ENCODE measurements around the gene PLP2. TPM values are rescaled to one million over a fixed set of nuclear protein-coding genes. Genes with fewer than 3 reads are reported as not detected.
A peak's percentile ranks its signal among the peaks of the same experiment; 100 is the strongest.
"Not testable (repeated sequence)": the region's sequence is repeated elsewhere in the genome, so short reads cannot be mapped to it uniquely, and the experiment has no call there.

Gene PLP2
- total and polyA plus RNA-seq, 7 experiments from 2014 or later: 64.2 to 132 (median 98.5) TPM

DNA sequence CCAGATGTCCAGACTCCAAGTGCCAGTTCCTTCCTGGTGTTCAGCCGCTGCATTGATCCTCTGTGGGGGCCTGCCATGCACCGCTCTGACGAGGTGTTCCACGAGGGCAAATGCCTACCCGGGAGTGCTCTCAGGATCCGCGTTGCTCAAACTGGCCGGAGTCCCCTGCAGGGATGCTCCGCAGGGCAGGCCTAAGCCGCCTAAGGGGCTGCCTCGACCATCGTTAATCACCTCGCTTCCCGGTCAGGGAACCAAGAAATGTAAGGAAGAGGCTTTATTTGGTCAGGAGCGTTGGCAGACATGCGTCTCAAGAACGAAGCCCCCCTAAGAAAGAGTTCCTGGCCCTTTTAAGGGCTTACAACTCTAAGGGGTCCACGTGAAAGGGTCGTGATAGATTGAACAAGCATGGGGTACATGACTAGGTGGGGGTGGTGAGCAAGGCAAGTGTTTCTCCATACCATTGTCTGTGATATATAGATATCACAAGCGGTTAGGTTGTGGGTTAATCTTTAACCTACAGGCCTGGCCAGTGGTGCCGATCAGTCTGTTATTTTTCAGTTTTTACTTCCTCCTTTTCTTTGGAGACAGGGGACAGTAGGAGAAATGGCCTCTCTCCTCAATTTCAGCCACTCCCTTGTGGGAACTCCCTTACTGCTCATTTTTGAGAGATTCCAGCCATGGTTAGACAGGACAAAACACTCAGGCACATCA, 23.2 kb upstream of the PLP2 start:
- H3K27me3 Mint-ChIP-seq; H3K9me3 Mint-ChIP-seq; intact Hi-C loops (cut with micrococcal nuclease); H3K4me3 Mint-ChIP-seq; ATAC-seq; H3K36me3 Mint-ChIP-seq; POLR2A ChIA-PET; H3K27ac Mint-ChIP-seq; CTCF ChIA-PET; H3K27ac ChIP-seq (ENCODE audit: low read depth, low read length); H3K4me1 ChIP-seq (ENCODE audit: control insufficient read depth in 2 of 2, insufficient read depth in 2 of 2, low read length in 2 of 2); H3K4me1 Mint-ChIP-seq; H3K9me3 ChIP-seq (ENCODE audit: control insufficient read depth in 2 of 3, low read length in 3 of 3); H3K27me3 ChIP-seq (ENCODE audit: control insufficient read depth in 2 of 2, insufficient read depth in 2 of 2, low read length in 2 of 2); H3K36me3 ChIP-seq (ENCODE audit: control insufficient read depth in 2 of 3, insufficient read depth in 3 of 3, low read length in 3 of 3); H3K4me3 ChIP-seq (ENCODE audit: low read length); DNase-seq: not testable (repeated sequence)

DNA sequence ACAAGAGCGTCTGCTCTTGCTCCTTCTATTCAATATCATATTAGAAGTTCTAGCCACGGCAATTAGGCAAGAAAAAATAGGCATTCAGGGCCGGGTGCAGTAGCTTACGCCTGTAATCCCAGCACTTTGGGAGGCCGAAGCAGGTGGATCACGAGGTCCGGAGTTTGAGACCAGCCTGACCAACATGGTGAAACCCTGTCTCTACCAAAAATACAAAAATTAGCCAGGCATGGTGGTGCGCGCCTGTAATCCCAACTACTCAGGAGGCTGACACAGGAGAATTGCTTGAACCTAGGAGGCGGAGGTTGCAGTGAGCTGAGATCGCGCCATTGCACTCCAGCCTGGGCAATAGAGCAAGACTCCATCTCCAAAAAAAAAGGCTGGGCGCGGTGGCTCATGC, 22.4 kb upstream of the PLP2 start:
- intact Hi-C loops (cut with micrococcal nuclease); H3K9me3 ChIP-seq (ENCODE audit: control insufficient read depth in 2 of 3, low read length in 3 of 3); H3K36me3 ChIP-seq (ENCODE audit: control insufficient read depth in 2 of 3, insufficient read depth in 3 of 3, low read length in 3 of 3); DNase-seq; H3K9me3 Mint-ChIP-seq; CTCF ChIA-PET; H3K27ac ChIP-seq (ENCODE audit: low read depth, low read length); ATAC-seq; H3K36me3 Mint-ChIP-seq; H3K27ac Mint-ChIP-seq; H3K27me3 ChIP-seq (ENCODE audit: control insufficient read depth in 2 of 2, insufficient read depth in 2 of 2, low read length in 2 of 2); H3K4me1 ChIP-seq (ENCODE audit: control insufficient read depth in 2 of 2, insufficient read depth in 2 of 2, low read length in 2 of 2); H3K4me1 Mint-ChIP-seq; H3K4me3 ChIP-seq (ENCODE audit: low read length); H3K27me3 Mint-ChIP-seq; H3K4me3 Mint-ChIP-seq: not testable (repeated sequence)
- POLR2A ChIA-PET: interaction anchor here (0.5 kb wide), 1 partner anchor 39 kb away, joined by 5 read pairs; no protein-coding TSS in a partner anchor

DNA sequence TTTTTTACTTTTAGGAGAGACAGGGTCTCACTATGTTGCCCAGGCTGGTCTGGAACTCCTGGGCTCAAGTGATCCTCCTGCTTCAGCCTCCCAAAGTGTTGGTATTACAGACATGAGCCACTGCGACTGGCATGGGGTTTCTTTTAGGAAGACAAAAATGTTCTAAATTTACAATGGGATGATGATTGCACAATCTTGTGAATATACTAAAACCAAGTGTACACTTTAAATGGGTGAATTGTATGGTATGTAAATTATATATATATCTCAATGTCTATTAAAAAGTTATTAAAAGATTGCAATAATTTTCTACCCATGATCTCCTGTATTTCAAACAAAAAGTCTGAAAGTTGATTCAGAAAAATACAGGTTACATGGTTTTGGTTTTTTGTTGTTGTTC, 18.2 kb upstream of the PLP2 start:
- ATAC-seq (no peak), DNase-seq (no peak)
- ChIA-PET POLR2A (interaction anchor here (0.6 kb wide), 1 partner anchor 114 kb away, joined by 3 read pairs; no protein-coding TSS in a partner anchor), CTCF (no interaction called here)
- no peak overlapping the region for H3K27ac ChIP-seq (ENCODE audit: low read depth, low read length)
- Mint-ChIP-seq H3K36me3 (no peaks in the 10 kb centered on the region), H3K4me1 (peaks cover 7 to 21% (median 13%) of the 10 kb centered on the region in 7 donors), H3K9me3 (peaks cover 0 to 2% (median 0%) of the 10 kb centered on the region in 11 donors), H3K4me3 (no peak overlapping the region), H3K27me3 (no peaks in the 10 kb centered on the region), H3K27ac (no peak overlapping the region)
- H3K36me3 ChIP-seq (ENCODE audit: control insufficient read depth in 2 of 3, insufficient read depth in 3 of 3, low read length in 3 of 3): no peaks in the 10 kb centered on the region
- H3K4me1 ChIP-seq (ENCODE audit: control insufficient read depth in 2 of 2, insufficient read depth in 2 of 2, low read length in 2 of 2): peaks cover 0 to 6% of the 10 kb centered on the region in 2 donors
- no peaks in the 10 kb centered on the region for H3K9me3 ChIP-seq (ENCODE audit: control insufficient read depth in 2 of 3, low read length in 3 of 3)
- no peak overlapping the region for H3K4me3 ChIP-seq (ENCODE audit: low read length)
- intact Hi-C loops (cut with micrococcal nuclease): no loop called here
- no peaks in the 10 kb centered on the region for H3K27me3 ChIP-seq (ENCODE audit: control insufficient read depth in 2 of 2, insufficient read depth in 2 of 2, low read length in 2 of 2)

DNA sequence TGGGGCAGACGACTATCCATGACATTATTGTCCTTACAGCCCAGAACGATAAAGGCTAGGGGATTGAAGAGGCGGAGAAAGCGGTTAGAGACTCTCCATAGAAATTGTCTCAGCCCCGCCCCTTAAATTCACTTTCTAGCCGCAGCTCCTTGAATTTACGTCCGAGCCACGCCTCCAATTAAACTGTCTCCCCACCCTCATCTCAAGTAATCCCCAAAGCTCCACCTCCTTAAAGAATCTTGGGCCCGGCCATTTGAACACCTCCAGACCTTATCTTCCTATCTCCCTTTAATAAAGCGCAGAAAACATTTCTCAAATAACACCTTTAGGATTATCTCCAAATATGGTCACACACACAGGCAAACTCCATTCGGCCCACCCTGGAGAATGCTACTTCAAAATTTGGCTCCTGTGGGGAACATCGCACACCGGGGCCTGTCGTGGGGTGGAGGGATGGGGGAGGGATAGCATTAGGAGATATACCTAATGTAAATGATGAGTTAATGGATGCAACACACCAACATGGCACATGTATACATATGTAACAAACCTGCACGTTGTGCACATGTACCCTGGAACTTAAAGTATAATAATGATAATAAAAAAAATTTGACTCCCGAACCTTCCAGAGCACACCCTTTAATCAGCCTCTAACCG, 16.3 kb upstream of the PLP2 start:
- H3K4me1 Mint-ChIP-seq: peaks cover 7 to 21% (median 13%) of the 10 kb centered on the region in 7 donors
- no peaks in the 10 kb centered on the region for H3K9me3 ChIP-seq (ENCODE audit: control insufficient read depth in 2 of 3, low read length in 3 of 3)
- H3K4me1 ChIP-seq (ENCODE audit: control insufficient read depth in 2 of 2, insufficient read depth in 2 of 2, low read length in 2 of 2): peaks cover 0 to 6% of the 10 kb centered on the region in 2 donors
- DNase-seq (peak in 6 of 9 donors; percentile 12 to 41 (median 25)), ATAC-seq (peak; percentile 1)
- intact Hi-C loops (cut with micrococcal nuclease): loop anchor here in 1 of 2 donors (1.0 to 5.0 kb wide), 3 partner anchors 11 to 153 kb away; partner anchors contain the start of gene GRIPAP1
- H3K27ac Mint-ChIP-seq: peak overlapping the region; percentile 89 to 99 (median 96)
- peak overlapping the region; percentile 93 to 99 (median 97) for H3K4me3 Mint-ChIP-seq
- peaks cover 0 to 2% (median 0%) of the 10 kb centered on the region in 5 donors for H3K27me3 Mint-ChIP-seq
- H3K9me3 Mint-ChIP-seq: peaks cover 0 to 2% (median 0%) of the 10 kb centered on the region in 11 donors
- H3K36me3 ChIP-seq (ENCODE audit: control insufficient read depth in 2 of 3, insufficient read depth in 3 of 3, low read length in 3 of 3): no peaks in the 10 kb centered on the region
- H3K27ac ChIP-seq (ENCODE audit: low read depth, low read length): peak overlapping the region; percentile 91
- peak overlapping the region; percentile 74 for H3K4me3 ChIP-seq (ENCODE audit: low read length)
- ChIA-PET POLR2A (interaction anchor here (0.6 to 2.6 kb wide), 16 partner anchors 10 to 218 kb away, joined by 3 to 23 read pairs (median 3); partner anchors contain the start of genes GPKOW, OTUD5 and WDR45), CTCF (interaction anchor here (0.6 to 1.2 kb wide), 8 partner anchors 9 to 1208 kb away, joined by 3 to 6 read pairs (median 3); no protein-coding TSS in a partner anchor)
- H3K27me3 ChIP-seq (ENCODE audit: control insufficient read depth in 2 of 2, insufficient read depth in 2 of 2, low read length in 2 of 2): no peaks in the 10 kb centered on the region
- no peaks in the 10 kb centered on the region for H3K36me3 Mint-ChIP-seq

DNA sequence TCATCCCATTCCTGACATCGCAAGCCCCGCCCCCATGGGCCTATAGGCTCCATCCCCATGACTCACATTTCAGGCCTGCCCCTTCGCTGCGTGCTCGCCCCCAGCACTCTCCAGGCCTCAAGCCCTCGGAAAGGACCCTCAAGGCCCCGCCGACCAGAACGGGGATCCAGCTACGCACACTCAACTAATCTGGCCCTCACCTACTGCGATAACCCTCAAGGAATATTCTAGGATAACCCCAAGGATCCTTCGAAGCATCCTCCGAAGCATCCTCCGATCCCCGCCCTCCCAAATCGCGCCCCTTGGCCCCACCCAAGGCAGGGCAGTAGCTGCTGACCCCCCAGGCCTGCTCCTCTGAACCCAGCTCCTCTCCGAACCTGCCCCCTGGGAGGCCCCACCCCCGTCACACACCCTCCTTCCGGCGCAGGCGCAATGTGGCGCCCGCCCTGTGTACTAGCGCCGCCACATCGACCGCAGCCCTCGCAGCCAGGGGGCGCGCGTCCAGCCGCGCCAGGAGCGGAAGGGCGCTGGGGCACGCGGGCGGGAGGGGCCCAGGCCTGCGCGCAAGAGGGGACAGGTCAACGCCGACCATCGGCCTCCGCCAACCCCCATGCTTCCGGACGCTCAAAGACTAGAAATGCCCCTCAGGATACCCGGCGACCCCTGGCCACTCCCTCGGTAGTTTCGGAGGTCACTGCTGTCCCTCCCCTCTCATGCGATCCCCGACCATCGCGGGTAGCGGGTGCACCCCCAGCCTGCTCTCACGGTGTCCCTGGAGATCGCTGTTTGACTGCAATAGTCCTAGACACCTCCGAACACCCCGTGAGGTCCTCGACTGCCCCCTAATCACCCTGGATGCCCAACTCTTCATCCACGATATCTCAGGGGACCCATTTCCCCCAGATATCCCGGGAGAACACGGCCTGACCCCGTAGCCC, 15.5 kb upstream of the PLP2 start:
- Mint-ChIP-seq H3K9me3 (peaks cover 0 to 2% (median 0%) of the 10 kb centered on the region in 11 donors), H3K27me3 (peaks cover 0 to 2% (median 0%) of the 10 kb centered on the region in 5 donors), H3K4me3 (peak overlapping the region; percentile 93 to 99 (median 97)), H3K36me3 (no peaks in the 10 kb centered on the region), H3K4me1 (peaks cover 7 to 21% (median 13%) of the 10 kb centered on the region in 7 donors), H3K27ac (peak overlapping the region; percentile 89 to 99 (median 96))
- ATAC-seq: peak; percentile 97
- POLR2A ChIA-PET: interaction anchor here (0.6 to 2.6 kb wide), 13 partner anchors 11 to 198 kb away, joined by 3 to 23 read pairs (median 3); partner anchors contain the start of genes GPKOW, OTUD5 and WDR45
- Histone ChIP-seq H3K27me3 (ENCODE audit: control insufficient read depth in 2 of 2, insufficient read depth in 2 of 2, low read length in 2 of 2) (no peaks in the 10 kb centered on the region), H3K4me1 (ENCODE audit: control insufficient read depth in 2 of 2, insufficient read depth in 2 of 2, low read length in 2 of 2) (peaks cover 0 to 6% of the 10 kb centered on the region in 2 donors), H3K4me3 (ENCODE audit: low read length) (peak overlapping the region; percentile 74), H3K36me3 (ENCODE audit: control insufficient read depth in 2 of 3, insufficient read depth in 3 of 3, low read length in 3 of 3) (no peaks in the 10 kb centered on the region), H3K27ac (ENCODE audit: low read depth, low read length) (peak overlapping the region; percentile 91), H3K9me3 (ENCODE audit: control insufficient read depth in 2 of 3, low read length in 3 of 3) (no peaks in the 10 kb centered on the region)
- peak; percentile 75 to 87 (median 85) for DNase-seq
- CTCF ChIA-PET: interaction anchor here (0.6 to 1.2 kb wide), 6 partner anchors 9 to 1209 kb away, joined by 3 to 6 read pairs (median 3); no protein-coding TSS in a partner anchor
- intact Hi-C loops (cut with micrococcal nuclease): loop anchor here (1.0 to 5.0 kb wide), 6 partner anchors 10 to 154 kb away; partner anchors contain the start of genes GPKOW (in 2 of the 2), GRIPAP1 (in 1 of the 2) and PRICKLE3 (in 1 of the 2)

DNA sequence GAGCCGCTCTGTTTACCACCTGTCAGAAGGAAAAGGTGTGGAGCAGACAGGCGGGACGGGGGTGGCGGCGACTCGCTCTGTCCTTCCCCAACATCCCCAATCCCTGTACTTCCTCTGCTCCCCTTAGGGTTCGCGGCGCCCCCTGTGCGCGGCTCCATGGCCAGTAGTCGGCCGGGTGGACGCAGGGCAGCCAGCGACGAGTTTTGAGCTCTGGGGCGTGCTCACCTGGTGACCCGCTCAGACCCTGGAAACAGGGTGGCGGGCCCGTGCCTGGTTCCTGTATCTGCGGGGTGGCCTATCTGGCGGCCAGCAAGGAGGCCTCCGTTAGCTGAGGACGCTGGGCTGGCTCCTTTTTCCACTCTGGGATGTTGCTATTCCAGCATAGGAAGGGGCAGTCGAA, 14.5 kb upstream of the PLP2 start:
- H3K27me3 Mint-ChIP-seq: peaks cover 0 to 2% (median 0%) of the 10 kb centered on the region in 5 donors
- H3K4me3 Mint-ChIP-seq: peak overlapping the region in 4 of 10 donors; percentile 25 to 36 (median 33)
- intact Hi-C loops (cut with micrococcal nuclease): loop anchor here in 1 of 2 donors (5.0 kb wide), 1 partner anchor 35 kb away; no protein-coding TSS in a partner anchor
- peaks cover 0 to 2% (median 0%) of the 10 kb centered on the region in 11 donors for H3K9me3 Mint-ChIP-seq
- peaks cover 7 to 21% (median 13%) of the 10 kb centered on the region in 7 donors for H3K4me1 Mint-ChIP-seq
- H3K36me3 Mint-ChIP-seq: no peaks in the 10 kb centered on the region
- no peak for DNase-seq
- CTCF ChIA-PET: no interaction called here
- ATAC-seq: no peak
- no peaks in the 10 kb centered on the region for H3K27me3 ChIP-seq (ENCODE audit: control insufficient read depth in 2 of 2, insufficient read depth in 2 of 2, low read length in 2 of 2)
- POLR2A ChIA-PET: interaction anchor here (1.1 kb wide), 1 partner anchor 10 kb away, joined by 4 read pairs; no protein-coding TSS in a partner anchor
- H3K27ac Mint-ChIP-seq: peak overlapping the region in 2 of 9 donors; percentile 32 to 55
- H3K36me3 ChIP-seq (ENCODE audit: control insufficient read depth in 2 of 3, insufficient read depth in 3 of 3, low read length in 3 of 3): no peaks in the 10 kb centered on the region
- no peak overlapping the region for H3K4me3 ChIP-seq (ENCODE audit: low read length)
- H3K9me3 ChIP-seq (ENCODE audit: control insufficient read depth in 2 of 3, low read length in 3 of 3): no peaks in the 10 kb centered on the region
- H3K27ac ChIP-seq (ENCODE audit: low read depth, low read length): no peak overlapping the region
- H3K4me1 ChIP-seq (ENCODE audit: control insufficient read depth in 2 of 2, insufficient read depth in 2 of 2, low read length in 2 of 2): peaks cover 0 to 6% of the 10 kb centered on the region in 2 donors

All from naive thymus-derived CD4-positive, alpha-beta T cell (primary cell).